ENCODE data around the gene ULBP3. TPM values are rescaled to one million over a fixed set of nuclear protein-coding genes. Genes with fewer than 3 reads are reported as not detected.
"Not testable (repeated sequence)": the region's sequence is repeated elsewhere in the genome, so short reads cannot be mapped to it uniquely, and the experiment has no call there.

ULBP3 gene
- total RNA-seq, 1 experiment from 2014 or later = 5.4 TPM

- DNase-seq (ENCODE audit: low read depth in 1 of 2, low spot score in 2 of 2); H3K27ac ChIP-seq; H3K36me3 ChIP-seq; H3K9me3 ChIP-seq (replicated peaks); H3K4me3 ChIP-seq; H3K4me1 ChIP-seq (replicated peaks): not testable (repeated sequence)
- peaks cover 27% of the 10 kb centered on the region for H3K27me3 ChIP-seq (replicated peaks)
Measured at GRCh38 chr6:150013785-150014622, 54.9 kb downstream of the ULBP3 start.

- not testable (repeated sequence) for DNase-seq (ENCODE audit: low read depth in 1 of 2, low spot score in 2 of 2); H3K36me3 ChIP-seq; H3K27ac ChIP-seq; H3K4me1 ChIP-seq (replicated peaks); H3K9me3 ChIP-seq (replicated peaks); H3K4me3 ChIP-seq
- H3K27me3 ChIP-seq (replicated peaks) = peaks cover 29% of the 10 kb centered on the region
Measured at GRCh38 chr6:150012846-150013784, 55.8 kb downstream of the ULBP3 start.

Other genes with a start within 250 kb of the ULBP3 start
- 55.7 and 143 TPM in 2 replicates for gene LRP11, start 204.8 kb downstream of the ULBP3 start, total RNA-seq (2014; rRNA removed; shearing (Covaris generic))
- 0.28 TPM in 1 of 2 replicates, not detected in the other for gene RAET1E, start 171.0 kb downstream of the ULBP3 start, total RNA-seq (2014; rRNA removed; shearing (Covaris generic))
- gene RAET1G, start 146.0 kb downstream of the ULBP3 start, total RNA-seq (2014; rRNA removed; shearing (Covaris generic)) = 0.16 and 0.68 TPM in 2 replicates
- 12.2 and 19.7 TPM in 2 replicates for gene ULBP2, start 127.1 kb downstream of the ULBP3 start, total RNA-seq (2014; rRNA removed; shearing (Covaris generic))
- gene ULBP1, start 105.2 kb downstream of the ULBP3 start, total RNA-seq (2014; rRNA removed; shearing (Covaris generic)) = 0.03 TPM in 1 of 2 replicates, not detected in the other
- gene RAET1L, start 43.6 kb downstream of the ULBP3 start, total RNA-seq (2014; rRNA removed; shearing (Covaris generic)) = not detected in 2 replicates
- not detected in 2 replicates for gene PPP1R14C, start 73.9 kb upstream of the ULBP3 start, total RNA-seq (2014; rRNA removed; shearing (Covaris generic))